NCI-H1105 treated with DMSO at 0.1 percent for 48 hours (cell line): ENCODE data around the gene EYS.
"Not testable (repeated sequence)": the region's sequence is repeated elsewhere in the genome, so short reads cannot be mapped to it uniquely, and the experiment has no call there.

Source experiments
- DNase-seq: peaks from one replicate; lab custom pipeline; 2025; lab: John Stamatoyannopoulos, UW

The EYS gene

GRCh38 chr6:65633501-65633900 is 73.5 kb downstream of the EYS start:
- DNase-seq = no peak

GRCh38 chr6:65631711-65632110 is 75.3 kb downstream of the EYS start:
- no peak for DNase-seq

GRCh38 chr6:65627434-65627999 is 79.5 kb downstream of the EYS start:
- not testable (repeated sequence) for DNase-seq

GRCh38 chr6:65627015-65627414 is 80.0 kb downstream of the EYS start:
- DNase-seq = no peak

- no peak for DNase-seq
Measured at GRCh38 chr6:65623566-65623965, 83.5 kb downstream of the EYS start.

GRCh38 chr6:65610746-65611145 is 96.3 kb downstream of the EYS start:
- no peak for DNase-seq

- no peak for DNase-seq
Measured at GRCh38 chr6:65595540-65595939, 111.5 kb downstream of the EYS start.

- DNase-seq = no peak
Measured at GRCh38 chr6:65570340-65570739, 136.7 kb downstream of the EYS start.

- no peak for DNase-seq
Measured at GRCh38 chr6:65569505-65569904, 137.5 kb downstream of the EYS start.

GRCh38 chr6:65569056-65569455 is 138.0 kb downstream of the EYS start:
- DNase-seq = not testable (repeated sequence)

GRCh38 chr6:65566117-65566516 is 140.9 kb downstream of the EYS start:
- no peak for DNase-seq

- no peak for DNase-seq
Measured at GRCh38 chr6:65558071-65558470, 149.0 kb downstream of the EYS start.

- DNase-seq = peak; percentile 74
Measured at GRCh38 chr6:65557224-65557623, 149.8 kb downstream of the EYS start.

GRCh38 chr6:65546894-65547293 is 160.1 kb downstream of the EYS start:
- DNase-seq = no peak

- no peak for DNase-seq
Measured at GRCh38 chr6:65545920-65546319, 161.1 kb downstream of the EYS start.

- DNase-seq = no peak
Measured at GRCh38 chr6:65538644-65539043, 168.4 kb downstream of the EYS start.

- DNase-seq = no peak
Measured at GRCh38 chr6:65537600-65537999, 169.4 kb downstream of the EYS start.

GRCh38 chr6:65531533-65531932 is 175.5 kb downstream of the EYS start:
- DNase-seq = no peak

- no peak for DNase-seq
Measured at GRCh38 chr6:65524232-65524631, 182.8 kb downstream of the EYS start.

- DNase-seq = peak; percentile 67
Measured at GRCh38 chr6:65505736-65506135, 201.3 kb downstream of the EYS start.

GRCh38 chr6:65501045-65501444 is 206.0 kb downstream of the EYS start:
- DNase-seq = no peak

- DNase-seq = not testable (repeated sequence)
Measured at GRCh38 chr6:65483652-65484051, 223.4 kb downstream of the EYS start.

- no peak for DNase-seq
Measured at GRCh38 chr6:65469650-65470049, 237.4 kb downstream of the EYS start.

GRCh38 chr6:65468307-65468706 is 238.7 kb downstream of the EYS start:
- DNase-seq = no peak

GRCh38 chr6:65461121-65461520 is 245.9 kb downstream of the EYS start:
- no peak for DNase-seq
